CD4-positive, alpha-beta T cell (primary cell): ENCODE results near the gene RAB7B. TPM values are rescaled to one million over a fixed set of nuclear protein-coding genes. Genes with fewer than 3 reads are reported as not detected.
"Not testable (repeated sequence)": the region's sequence is repeated elsewhere in the genome, so short reads cannot be mapped to it uniquely, and the experiment has no call there.

Experiments used
- ATAC-seq: fragments of 200-7000 bp; cut with Tn5 transposase; one replicate; pipeline ENCODE4 v1.10.0; 2022; ENCODE audit warnings: mild to moderate bottlenecking; ENCODE audit not compliant: poor library complexity
- CTCF ChIA-PET: fragments of 350-600 bp; sonication (Branson Sonifier 250); formaldehyde crosslinking; loops from one replicate; lab custom pipeline; 2021; ENCODE audit warnings: antibody characterized with exemption, inconsistent platforms; lab: Charles Lee
- POLR2A ChIA-PET: fragments of 350-600 bp; sonication (Branson Sonifier 250); formaldehyde crosslinking; loops from one replicate; lab custom pipeline; 2021; ENCODE audit warnings: antibody characterized with exemption, inconsistent platforms; lab: Charles Lee
- DNase-seq, 14 experiments: peaks; one replicate each; pipeline ENCODE4 v3.0.0-alpha.2; 2013 to 2020; ENCODE audit warnings: mixed read lengths in 2 of 14
- H3K27ac ChIP-seq, 2 donors: one replicate each; pipeline versions ENCODE4 v1.5.1 to v1.7.0; 2013; ENCODE audit warnings: low read length in 2 of 2, low read depth in 1 of 2, mild to moderate bottlenecking in 1 of 2
- H3K27me3 ChIP-seq, 2 experiments: 1 replicate in 1 of 2; 2 replicates in 1 of 2; pipeline versions ENCODE4 v1.6.1 to v1.7.0; 2013; ENCODE audit warnings: low read length in 2 of 2, control low read depth in 1 of 2, mild to moderate bottlenecking in 1 of 2, moderate library complexity in 1 of 2; ENCODE audit not compliant: insufficient read depth in 2 of 2, control insufficient read depth in 1 of 2
- H3K36me3 ChIP-seq: one replicate; pipeline ENCODE4 v1.6.1; 2013; ENCODE audit warnings: low read length, control low read depth; ENCODE audit not compliant: insufficient read depth
- H3K4me1 ChIP-seq: one replicate; pipeline ENCODE4 v1.6.1; 2013; ENCODE audit warnings: low read length, control low read depth; ENCODE audit not compliant: insufficient read depth
- H3K4me3 ChIP-seq: one replicate; pipeline ENCODE4 v1.5.1; 2013; ENCODE audit warnings: mild to moderate bottlenecking, low read length, moderate library complexity
- H3K9me3 ChIP-seq, 2 experiments: 1 replicate in 1 of 2; 2 replicates in 1 of 2; pipeline versions ENCODE4 v1.6.1 to v1.7.0; 2013; ENCODE audit warnings: low read length in 2 of 2, mild to moderate bottlenecking in 2 of 2, control low read depth in 1 of 2, moderate library complexity in 1 of 2; ENCODE audit not compliant: control insufficient read depth in 1 of 2, insufficient read depth in 1 of 2
- H3K27ac Mint-ChIP-seq: one replicate; pipeline ENCODE4 v1.8.0; 2020; ENCODE audit warnings: mixed read lengths
- H3K27me3 Mint-ChIP-seq: one replicate; pipeline ENCODE4 v1.8.0; 2021; ENCODE audit warnings: mixed read lengths
- H3K36me3 Mint-ChIP-seq: one replicate; pipeline ENCODE4 v1.8.0; 2021; ENCODE audit warnings: low read depth, mixed read lengths
- H3K4me1 Mint-ChIP-seq: one replicate; pipeline ENCODE4 v1.8.0; 2021; ENCODE audit warnings: low read depth, mixed read lengths
- H3K4me3 Mint-ChIP-seq: one replicate; pipeline ENCODE4 v1.8.0; 2020; ENCODE audit warnings: mild to moderate bottlenecking, mixed read lengths
- H3K9me3 Mint-ChIP-seq: one replicate; pipeline ENCODE4 v1.8.0; 2020; ENCODE audit warnings: mixed read lengths
- intact Hi-C, 2 experiments: fragments of 100-400 bp; cut with DNase I in 1 of 2; cut with micrococcal nuclease in 1 of 2; formaldehyde crosslinking; loops; one replicate each; pipeline versions ENCODE4 v1.15.1 to v1.9.0; 2023 to 2025; cut with DNase I, micrococcal nuclease
- polyA plus RNA-seq, 2 donors: library from polyadenylated mRNA; unstranded; fragments of 120-200 nt; gene quantifications; one replicate each; pipeline ENCODE4 v1.2.1, GENCODE V29; 2013
- total RNA-seq, 174 experiments: library from RNA in 2 of 174; stranded (reverse) in 2 of 174; gene quantifications; one replicate each; pipeline ENCODE4 v1.2.3 and lab custom pipeline; 2021 to 2026
- TF ChIP-seq, protein P1 (sequence below): fragments of 200-600 bp; IDR thresholded peaks from one replicate; pipeline ENCODE4 v1.8.0; 2022; ENCODE audit warnings: antibody characterized with exemption, mild to moderate bottlenecking

Gene RAB7B, protein sequence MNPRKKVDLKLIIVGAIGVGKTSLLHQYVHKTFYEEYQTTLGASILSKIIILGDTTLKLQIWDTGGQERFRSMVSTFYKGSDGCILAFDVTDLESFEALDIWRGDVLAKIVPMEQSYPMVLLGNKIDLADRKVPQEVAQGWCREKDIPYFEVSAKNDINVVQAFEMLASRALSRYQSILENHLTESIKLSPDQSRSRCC
- under 1 TPM in 1 of 2 experiments, not detected in 1; 0.08 TPM for total RNA-seq
- polyA plus RNA-seq (2013, experiment 1 of 2), result 0.20 TPM
- 0.67 TPM for polyA plus RNA-seq (2013, experiment 2 of 2)
- 0 to 5.4 (median 0.28) reads per million in 172 experiments for total RNA-seq (lab: John Stamatoyannopoulos, UW)

DNA sequence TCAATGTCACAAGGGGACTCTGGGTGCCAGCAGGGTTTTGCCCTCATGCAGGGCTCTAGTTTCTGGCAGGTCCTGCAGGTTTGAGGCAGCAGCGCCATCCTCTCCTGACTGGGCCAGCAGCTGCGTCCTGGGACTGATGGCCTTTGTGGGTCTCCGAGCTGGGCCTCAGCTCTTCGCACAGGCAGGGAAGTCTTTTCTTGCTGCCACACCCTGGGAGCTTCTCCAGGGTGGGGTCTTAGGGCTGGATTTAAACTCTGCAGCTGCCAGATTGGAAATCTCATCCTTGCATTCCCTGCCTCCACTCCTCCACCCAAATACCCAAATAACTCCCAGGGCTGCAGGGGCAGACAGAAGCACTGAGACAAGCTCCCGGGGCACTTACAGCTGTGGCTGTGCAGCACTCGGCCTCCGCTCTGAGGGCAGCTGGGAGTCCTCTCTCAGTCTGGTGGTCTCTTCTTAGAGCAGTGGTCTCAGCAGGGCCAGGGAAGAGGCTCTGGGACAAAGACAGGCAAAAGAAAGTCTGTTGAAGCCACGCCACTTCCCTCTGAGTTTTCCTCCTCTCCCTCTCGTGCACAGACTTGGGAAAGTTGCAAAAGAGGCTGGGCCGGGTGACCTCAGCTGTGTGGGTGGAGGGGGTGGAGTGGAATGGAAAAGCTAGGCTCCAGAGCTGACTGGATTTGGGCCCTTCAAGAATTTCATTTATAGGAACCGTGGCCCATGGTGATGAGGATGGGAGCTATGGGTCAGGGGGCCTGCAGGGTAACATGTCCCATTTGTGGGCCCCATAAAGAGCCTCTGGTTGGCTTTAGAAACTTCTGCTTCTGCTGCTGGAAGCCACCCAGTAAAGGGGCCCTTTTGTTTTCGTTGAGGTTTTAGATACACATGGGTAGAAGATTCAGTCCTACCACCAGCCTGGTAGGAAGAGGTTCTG is at the start of gene RAB7B:
Gene RAB7B, minus strand, starts transcription at position 525 of the 931 bp plus-strand sequence. CDS start 9,260 bp downstream, outside the sequence.
- POLR2A ChIA-PET, result no interaction called here
- DNase-seq, result peak in 2 of 14 experiments; percentile 32 to 47
- H3K4me3 Mint-ChIP-seq, result no peak within 1 kb of the TSS

DNA sequence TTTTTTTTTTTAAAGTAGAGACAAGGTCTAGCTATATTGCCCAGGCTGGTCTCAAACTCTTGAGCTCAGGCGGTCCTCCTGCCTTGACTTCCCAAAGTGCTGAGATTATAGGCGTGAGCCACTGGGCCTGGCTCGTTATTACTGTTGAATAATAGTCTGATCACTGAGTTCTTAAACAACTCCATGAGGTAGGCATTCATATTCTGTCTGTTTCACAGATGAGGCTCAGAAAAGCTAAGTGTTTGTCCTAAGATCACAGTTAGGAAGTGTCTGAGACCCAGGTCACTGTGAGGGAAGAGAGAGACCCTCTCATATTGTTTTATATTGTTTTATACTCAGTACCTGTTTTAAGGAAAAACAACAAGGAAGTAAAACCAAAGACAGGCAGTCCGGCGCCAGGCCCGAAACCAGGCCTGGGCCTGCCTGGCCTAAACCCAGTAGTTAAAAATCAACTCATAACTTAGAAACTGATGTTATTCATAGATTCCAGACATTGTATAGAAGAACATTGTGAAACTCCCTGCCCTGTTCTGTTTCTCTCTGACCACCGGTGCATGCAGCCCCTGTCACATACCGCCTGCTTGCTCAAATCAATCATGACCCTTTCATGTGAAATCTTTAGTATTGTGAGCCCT is 49.2 kb upstream of the RAB7B start:
- H3K27ac Mint-ChIP-seq, result not testable (repeated sequence)

More for the DNA sequence above, at the start of gene RAB7B:
- Histone ChIP-seq H3K36me3 (no peaks in the 10 kb centered on the region), H3K4me3 (no peak within 1 kb of the TSS), H3K9me3 (no peaks in the 10 kb centered on the region), H3K27ac (no peak within 1 kb of the TSS), H3K27me3 (no peaks in the 10 kb centered on the region), H3K4me1 (no peaks in the 10 kb centered on the region)
- H3K27ac Mint-ChIP-seq, result no peak within 1 kb of the TSS
- no peak for ATAC-seq
- CTCF ChIA-PET, result interaction anchor here (0.9 kb wide), 1 partner anchor 84 kb away, joined by 3 read pairs; no protein-coding TSS in a partner anchor
- H3K9me3 Mint-ChIP-seq, result no peaks in the 10 kb centered on the region
- no peaks in the 10 kb centered on the region for H3K36me3 Mint-ChIP-seq
- intact Hi-C loops, result no loop called here
- no peaks in the 10 kb centered on the region for H3K4me1 Mint-ChIP-seq
- H3K27me3 Mint-ChIP-seq, result peaks cover 7% of the 10 kb centered on the region
- TF ChIP-seq, protein P1, sequence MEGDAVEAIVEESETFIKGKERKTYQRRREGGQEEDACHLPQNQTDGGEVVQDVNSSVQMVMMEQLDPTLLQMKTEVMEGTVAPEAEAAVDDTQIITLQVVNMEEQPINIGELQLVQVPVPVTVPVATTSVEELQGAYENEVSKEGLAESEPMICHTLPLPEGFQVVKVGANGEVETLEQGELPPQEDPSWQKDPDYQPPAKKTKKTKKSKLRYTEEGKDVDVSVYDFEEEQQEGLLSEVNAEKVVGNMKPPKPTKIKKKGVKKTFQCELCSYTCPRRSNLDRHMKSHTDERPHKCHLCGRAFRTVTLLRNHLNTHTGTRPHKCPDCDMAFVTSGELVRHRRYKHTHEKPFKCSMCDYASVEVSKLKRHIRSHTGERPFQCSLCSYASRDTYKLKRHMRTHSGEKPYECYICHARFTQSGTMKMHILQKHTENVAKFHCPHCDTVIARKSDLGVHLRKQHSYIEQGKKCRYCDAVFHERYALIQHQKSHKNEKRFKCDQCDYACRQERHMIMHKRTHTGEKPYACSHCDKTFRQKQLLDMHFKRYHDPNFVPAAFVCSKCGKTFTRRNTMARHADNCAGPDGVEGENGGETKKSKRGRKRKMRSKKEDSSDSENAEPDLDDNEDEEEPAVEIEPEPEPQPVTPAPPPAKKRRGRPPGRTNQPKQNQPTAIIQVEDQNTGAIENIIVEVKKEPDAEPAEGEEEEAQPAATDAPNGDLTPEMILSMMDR, result no peak

DNA sequence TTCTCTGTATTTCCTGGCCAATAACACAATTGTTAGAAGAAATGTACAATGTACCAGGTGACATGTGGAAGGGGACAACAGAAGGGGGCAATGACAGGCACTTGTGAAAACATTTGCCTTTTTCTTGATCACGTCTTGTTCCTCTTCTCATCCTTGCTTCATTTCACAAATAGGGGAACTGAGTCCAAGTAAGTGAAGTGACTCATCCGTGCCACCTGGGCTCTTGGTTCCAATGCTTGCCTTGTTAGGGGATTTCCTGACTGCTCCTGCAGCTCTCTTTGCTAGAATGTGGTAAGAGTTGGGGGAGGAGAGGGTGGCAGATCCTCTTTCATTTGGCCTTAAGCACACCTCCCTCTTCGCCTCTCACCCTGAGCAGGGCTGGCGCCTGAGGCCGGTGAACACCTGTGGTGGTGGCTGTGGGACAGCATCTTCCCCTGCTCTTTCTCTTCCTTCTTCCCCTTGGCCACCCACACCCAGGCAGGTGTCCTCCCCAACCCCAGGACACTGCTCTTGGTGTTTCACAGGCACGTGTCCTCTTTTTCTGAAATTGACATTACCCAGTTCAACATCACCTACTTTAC is 47.5 kb upstream of the RAB7B start:
- no peaks in the 10 kb centered on the region for H3K36me3 Mint-ChIP-seq
- peak in 10 of 14 experiments; percentile 1 to 81 (median 24) for DNase-seq
- H3K4me3 ChIP-seq, result no peak overlapping the region
- ChIA-PET CTCF (no interaction called here), POLR2A (interaction anchor here (0.6 kb wide), 1 partner anchor 495 kb away, joined by 3 read pairs; no protein-coding TSS in a partner anchor)
- H3K27ac ChIP-seq, result peak overlapping the region; percentile 3 to 33
- no peaks in the 10 kb centered on the region for H3K9me3 Mint-ChIP-seq
- peak; percentile 88 for ATAC-seq
- peak overlapping the region; percentile 52 for H3K27ac Mint-ChIP-seq
- H3K9me3 ChIP-seq, result peaks cover 0 to 3% of the 10 kb centered on the region in 2 experiments
- no peaks in the 10 kb centered on the region for H3K27me3 ChIP-seq
- no peaks in the 10 kb centered on the region for H3K36me3 ChIP-seq
- peaks cover 19% of the 10 kb centered on the region for H3K4me1 ChIP-seq
- peaks cover 29% of the 10 kb centered on the region for H3K4me1 Mint-ChIP-seq
- intact Hi-C loops, result no loop called here
- TF ChIP-seq, protein P1, result no peak
- H3K27me3 Mint-ChIP-seq, result no peaks in the 10 kb centered on the region
- H3K4me3 Mint-ChIP-seq, result no peak overlapping the region

More for the DNA sequence above, 49.2 kb upstream of the RAB7B start:
- DNase-seq, H3K9me3 ChIP-seq, H3K9me3 Mint-ChIP-seq, POLR2A ChIA-PET, CTCF ChIA-PET, H3K36me3 ChIP-seq, H3K27me3 Mint-ChIP-seq, H3K27ac ChIP-seq, intact Hi-C loops, H3K4me3 Mint-ChIP-seq, H3K4me3 ChIP-seq, H3K36me3 Mint-ChIP-seq, ATAC-seq, H3K27me3 ChIP-seq: not testable (repeated sequence)
- peaks cover 19% of the 10 kb centered on the region for H3K4me1 ChIP-seq
- H3K4me1 Mint-ChIP-seq, result peaks cover 29% of the 10 kb centered on the region
